ENCODE results near the gene MYO9B.
"Not testable (repeated sequence)": the region's sequence is repeated elsewhere in the genome, so short reads cannot be mapped to it uniquely, and the experiment has no call there.

- TF ChIP-seq CTCF (IDR thresholded peaks at IDR 0.05; ENCODE audit: borderline replicate concordance, extremely low read depth, low read length, poor library complexity, severe bottlenecking); EZH2 (IDR thresholded peaks at IDR 0.05; ENCODE audit: borderline replicate concordance, low read depth, low read length, severe bottlenecking): not testable (repeated sequence)
Measured at GRCh38 chr19:17162131-17162530, 86.6 kb downstream of the MYO9B start.

All from DND-41 (cell line).